CD8-positive, alpha-beta memory T cell (primary cell): ENCODE data around the gene SLC15A4. TPM values are rescaled to one million over a fixed set of nuclear protein-coding genes. Genes with fewer than 3 reads are reported as not detected.

Source experiments
- CTCF ChIA-PET: fragments of 350-600 bp; sonication (Branson Sonifier 250); formaldehyde crosslinking; loops from one replicate; lab custom pipeline; 2021; ENCODE audit warnings: antibody characterized with exemption; lab: Charles Lee
- POLR2A ChIA-PET: fragments of 350-600 bp; sonication (Branson Sonifier 250); formaldehyde crosslinking; loops from one replicate; lab custom pipeline; 2021; ENCODE audit warnings: antibody characterized with exemption; lab: Charles Lee
- DNase-seq, 5 donors: peaks; one replicate each; pipeline versions ENCODE4 v3.0.0 to v3.0.0-alpha.2; 2020 to 2022; ENCODE audit warnings: mixed read lengths in 1 of 5
- H3K27ac ChIP-seq: one replicate; pipeline ENCODE4 v1.7.0; 2013; ENCODE audit warnings: low read depth, mild to moderate bottlenecking, low read length, moderate library complexity
- H3K27me3 ChIP-seq: 2 replicates; pipeline ENCODE4 v1.7.0; 2013; ENCODE audit warnings: low read length, mild to moderate bottlenecking; ENCODE audit not compliant: insufficient read depth, poor library complexity, severe bottlenecking
- H3K36me3 ChIP-seq: 2 replicates; pipeline ENCODE4 v1.7.0; 2013; ENCODE audit warnings: mild to moderate bottlenecking, low read length, moderate library complexity; ENCODE audit not compliant: insufficient read depth
- H3K4me1 ChIP-seq: 2 replicates; pipeline ENCODE4 v1.7.0; 2013; ENCODE audit warnings: mild to moderate bottlenecking, low read length, moderate library complexity; ENCODE audit not compliant: insufficient read depth
- H3K4me3 ChIP-seq: 2 replicates; pipeline ENCODE4 v1.7.0; 2013; ENCODE audit warnings: mild to moderate bottlenecking, low read length
- H3K9me3 ChIP-seq: 2 replicates; pipeline ENCODE4 v1.7.0; 2013; ENCODE audit warnings: mild to moderate bottlenecking, low read length
- H3K27ac Mint-ChIP-seq, 8 donors: one replicate each; pipeline ENCODE4 v1.8.0; 2020 to 2021; ENCODE audit warnings: mixed read lengths in 8 of 8, mild to moderate bottlenecking in 6 of 8, inconsistent platforms in 3 of 8, moderate library complexity in 3 of 8
- H3K27me3 Mint-ChIP-seq, 2 donors: one replicate each; pipeline ENCODE4 v1.8.0; 2020 to 2021; ENCODE audit warnings: mixed read lengths in 2 of 2, mild to moderate bottlenecking in 1 of 2, moderate library complexity in 1 of 2
- H3K36me3 Mint-ChIP-seq, 3 donors: one replicate each; pipeline ENCODE4 v1.8.0; 2020 to 2021; ENCODE audit warnings: mixed read lengths in 3 of 3, inconsistent platforms in 1 of 3, mild to moderate bottlenecking in 1 of 3
- H3K4me1 Mint-ChIP-seq, 3 donors: one replicate each; pipeline ENCODE4 v1.8.0; 2020 to 2021; ENCODE audit warnings: mixed read lengths in 3 of 3, inconsistent platforms in 1 of 3, mild to moderate bottlenecking in 1 of 3
- H3K4me3 Mint-ChIP-seq, 7 donors: one replicate each; pipeline ENCODE4 v1.8.0; 2020 to 2021; ENCODE audit warnings: mixed read lengths in 7 of 7, mild to moderate bottlenecking in 6 of 7, moderate library complexity in 4 of 7, inconsistent platforms in 2 of 7
- H3K9me3 Mint-ChIP-seq, 5 donors: one replicate each; pipeline ENCODE4 v1.8.0; 2020 to 2022; ENCODE audit warnings: mixed read lengths in 5 of 5, mild to moderate bottlenecking in 3 of 5, moderate library complexity in 2 of 5, inconsistent platforms in 1 of 5
- polyA plus RNA-seq: library from polyadenylated mRNA; unstranded; fragments of 300-500 nt; fragmentation: Illumina TruSeq; gene quantifications from one replicate; pipeline ENCODE4 v1.2.3, GENCODE V29; 2021
- total RNA-seq, 2 experiments: library from RNA; stranded (reverse); gene quantifications; one replicate each; pipeline ENCODE4 v1.2.3, GENCODE V29; 2021

Gene SLC15A4
- total and polyA plus RNA-seq, 3 experiments from 2014 or later: 16.1 to 21.7 (median 21.0) TPM

- ChIA-PET POLR2A (no interaction called here), CTCF (no interaction called here)
- H3K27me3 Mint-ChIP-seq: no peaks in the 10 kb centered on the region
- H3K4me3 ChIP-seq: no peak overlapping the region
- no peaks in the 10 kb centered on the region for H3K9me3 ChIP-seq
- peaks cover 22 to 88% (median 35%) of the 10 kb centered on the region in 3 donors for H3K36me3 Mint-ChIP-seq
- peak overlapping the region in 5 of 8 donors; percentile 3 to 65 (median 36) for H3K27ac Mint-ChIP-seq
- H3K27ac ChIP-seq: no peak overlapping the region
- peaks cover 7% of the 10 kb centered on the region for H3K4me1 ChIP-seq
- no peak overlapping the region for H3K4me3 Mint-ChIP-seq
- H3K9me3 Mint-ChIP-seq: no peaks in the 10 kb centered on the region
- H3K4me1 Mint-ChIP-seq: peaks cover 21 to 38% (median 31%) of the 10 kb centered on the region in 3 donors
- no peaks in the 10 kb centered on the region for H3K27me3 ChIP-seq
- H3K36me3 ChIP-seq: peaks cover 27% of the 10 kb centered on the region
- no peak for DNase-seq
These were observed 21.0 kb downstream of the SLC15A4 start for GRCh38 chr12:128802756-128803155.

- ChIA-PET CTCF (no interaction called here), POLR2A (no interaction called here)
- no peaks in the 10 kb centered on the region for H3K9me3 ChIP-seq
- H3K27ac ChIP-seq: no peak overlapping the region
- H3K4me1 Mint-ChIP-seq: peaks cover 29 to 46% (median 40%) of the 10 kb centered on the region in 3 donors
- peak overlapping the region in 4 of 8 donors; percentile 27 to 74 (median 50) for H3K27ac Mint-ChIP-seq
- no peak for DNase-seq
- no peak overlapping the region for H3K4me3 Mint-ChIP-seq
- H3K27me3 ChIP-seq: no peaks in the 10 kb centered on the region
- peaks cover 24% of the 10 kb centered on the region for H3K36me3 ChIP-seq
- peaks cover 15% of the 10 kb centered on the region for H3K4me1 ChIP-seq
- H3K27me3 Mint-ChIP-seq: no peaks in the 10 kb centered on the region
- peaks cover 22 to 88% (median 35%) of the 10 kb centered on the region in 3 donors for H3K36me3 Mint-ChIP-seq
- no peak overlapping the region for H3K4me3 ChIP-seq
- H3K9me3 Mint-ChIP-seq: no peaks in the 10 kb centered on the region
These were observed 21.8 kb downstream of the SLC15A4 start for GRCh38 chr12:128801879-128802391.

- H3K27ac Mint-ChIP-seq: peak overlapping the region in 3 of 8 donors; percentile 8 to 93 (median 88)
- peaks cover 42 to 55% (median 53%) of the 10 kb centered on the region in 3 donors for H3K4me1 Mint-ChIP-seq
- no peaks in the 10 kb centered on the region for H3K9me3 Mint-ChIP-seq
- POLR2A ChIA-PET: no interaction called here
- H3K36me3 Mint-ChIP-seq: peaks cover 22 to 89% (median 36%) of the 10 kb centered on the region in 3 donors
- no peak for DNase-seq
- H3K27me3 ChIP-seq: no peaks in the 10 kb centered on the region
- CTCF ChIA-PET: no interaction called here
- no peak overlapping the region for H3K4me3 ChIP-seq
- H3K9me3 ChIP-seq: no peaks in the 10 kb centered on the region
- no peak overlapping the region for H3K27ac ChIP-seq
- H3K4me3 Mint-ChIP-seq: no peak overlapping the region
- peaks cover 0 to 6% of the 10 kb centered on the region in 2 donors for H3K27me3 Mint-ChIP-seq
- peaks cover 27% of the 10 kb centered on the region for H3K4me1 ChIP-seq
- peaks cover 24% of the 10 kb centered on the region for H3K36me3 ChIP-seq
These were observed 23.2 kb downstream of the SLC15A4 start for GRCh38 chr12:128800606-128801005.

GRCh38 chr12:128798571-128799341, 25.0 kb downstream of the SLC15A4 start:
- Histone ChIP-seq H3K27me3 (no peaks in the 10 kb centered on the region), H3K9me3 (no peaks in the 10 kb centered on the region), H3K4me1 (peaks cover 45% of the 10 kb centered on the region), H3K4me3 (no peak overlapping the region), H3K27ac (no peak overlapping the region), H3K36me3 (peaks cover 28% of the 10 kb centered on the region)
- DNase-seq: no peak
- H3K27me3 Mint-ChIP-seq: peaks cover 0 to 6% of the 10 kb centered on the region in 2 donors
- CTCF ChIA-PET: interaction anchor here (1.6 to 2.0 kb wide), 3 partner anchors 10 to 25 kb away, joined by 5 to 7 read pairs (median 6); partner anchors contain the start of gene SLC15A4
- H3K27ac Mint-ChIP-seq: peak overlapping the region in 7 of 8 donors; percentile 87 to 98 (median 95)
- H3K36me3 Mint-ChIP-seq: peaks cover 19 to 94% (median 35%) of the 10 kb centered on the region in 3 donors
- POLR2A ChIA-PET: interaction anchor here (0.7 kb wide), 1 partner anchor 124 kb away, joined by 3 read pairs; no protein-coding TSS in a partner anchor
- peak overlapping the region in 4 of 7 donors; percentile 25 to 62 (median 58) for H3K4me3 Mint-ChIP-seq
- no peaks in the 10 kb centered on the region for H3K9me3 Mint-ChIP-seq
- H3K4me1 Mint-ChIP-seq: peaks cover 61 to 70% (median 70%) of the 10 kb centered on the region in 3 donors

GRCh38 chr12:128797119-128798118, 26.3 kb downstream of the SLC15A4 start:
- peak in 2 of 5 donors; percentile 43 to 50 for DNase-seq
- Histone ChIP-seq H3K4me1 (peaks cover 58% of the 10 kb centered on the region), H3K36me3 (peaks cover 28% of the 10 kb centered on the region), H3K4me3 (no peak overlapping the region), H3K9me3 (no peaks in the 10 kb centered on the region), H3K27ac (peak overlapping the region; percentile 81), H3K27me3 (no peaks in the 10 kb centered on the region)
- Mint-ChIP-seq H3K9me3 (no peaks in the 10 kb centered on the region), H3K4me1 (peaks cover 67 to 72% (median 70%) of the 10 kb centered on the region in 3 donors), H3K36me3 (peaks cover 10 to 95% (median 33%) of the 10 kb centered on the region in 3 donors), H3K4me3 (peak overlapping the region; percentile 62 to 84 (median 76)), H3K27ac (peak overlapping the region; percentile 88 to 99 (median 96)), H3K27me3 (peaks cover 0 to 6% of the 10 kb centered on the region in 2 donors)
- POLR2A ChIA-PET: interaction anchor here (2.7 kb wide), 1 partner anchor 26 kb away, joined by 6 read pairs; the partner anchor contains the start of gene SLC15A4
- CTCF ChIA-PET: interaction anchor here (1.0 to 2.0 kb wide), 6 partner anchors 8 to 27 kb away, joined by 3 to 7 read pairs (median 5); partner anchors contain the start of gene SLC15A4

GRCh38 chr12:128796439-128797118, 27.2 kb downstream of the SLC15A4 start:
- H3K27me3 ChIP-seq: no peaks in the 10 kb centered on the region
- peaks cover 28% of the 10 kb centered on the region for H3K36me3 ChIP-seq
- peak overlapping the region; percentile 62 to 84 (median 76) for H3K4me3 Mint-ChIP-seq
- no peaks in the 10 kb centered on the region for H3K9me3 ChIP-seq
- H3K27me3 Mint-ChIP-seq: peaks cover 0 to 6% of the 10 kb centered on the region in 2 donors
- ChIA-PET CTCF (interaction anchor here (0.7 to 1.6 kb wide), 4 partner anchors 14 to 154 kb away, joined by 3 to 5 read pairs (median 3); no protein-coding TSS in a partner anchor), POLR2A (interaction anchor here (0.6 to 2.7 kb wide), 4 partner anchors 14 to 27 kb away, joined by 3 to 6 read pairs (median 5); partner anchors contain the start of gene SLC15A4)
- peak overlapping the region; percentile 88 to 99 (median 96) for H3K27ac Mint-ChIP-seq
- H3K4me3 ChIP-seq: peak overlapping the region; percentile 26
- peaks cover 75 to 77% (median 76%) of the 10 kb centered on the region in 3 donors for H3K4me1 Mint-ChIP-seq
- H3K4me1 ChIP-seq: peaks cover 60% of the 10 kb centered on the region
- H3K9me3 Mint-ChIP-seq: no peaks in the 10 kb centered on the region
- H3K27ac ChIP-seq: peak overlapping the region; percentile 81
- peaks cover 9 to 96% (median 31%) of the 10 kb centered on the region in 3 donors for H3K36me3 Mint-ChIP-seq
- peak in 4 of 5 donors; percentile 24 to 68 (median 44) for DNase-seq
